Transverse colon (tissue), 4 donors: Measurements from ENCODE around the gene USP48.

Experiments used
- CTCF ChIP-seq, 5 experiments: fragments of 200-600 bp in 3 of 5; fragments of 450-650 bp in 2 of 5; sonication (generic) in 3 of 5; IDR thresholded peaks; 1 replicate in 2 of 5; 2 replicates in 3 of 5; pipeline ENCODE4 v1.5.1; 2016 to 2017; ENCODE audit warnings: antibody characterized with exemption in 5 of 5, inconsistent platforms in 3 of 5, mild to moderate bottlenecking in 2 of 5, moderate library complexity in 1 of 5
- POLR2A ChIP-seq: fragments of 450-650 bp; IDR thresholded peaks from one replicate; pipeline ENCODE4 v1.6.1; 2016; ENCODE audit warnings: antibody characterized with exemption, mild to moderate bottlenecking, moderate library complexity
- POLR2AphosphoS5 ChIP-seq, 3 donors: sonication (generic); formaldehyde crosslinking; IDR thresholded peaks; one replicate each; pipeline ENCODE4 v1.6.1; 2016; ENCODE audit warnings: antibody characterized with exemption in 3 of 3

- peak; percentile 92 to 97 (median 95) for TF ChIP-seq CTCF (IDR thresholded peaks at IDR 0.05)
- TF ChIP-seq POLR2AphosphoS5 (IDR thresholded peaks at IDR 0.05): no peak
- no peak for TF ChIP-seq POLR2A
Observed at GRCh38 chr1:21659099-21659923, 123.6 kb downstream of the USP48 start.
